BLaER1 treated with 17β-estradiol and CSF1 and Interleukin-3, amounts not matched to agents 10 nM and 100 nM (cell line): ENCODE results near the gene SDK2.
A peak's percentile ranks its signal among the peaks of the same experiment; 100 is the strongest.

Experiments used
- H3K27ac ChIP-seq, 11 experiments: shearing (Covaris generic); formaldehyde crosslinking; 2 replicates each; pipeline ENCODE4 v1.8.1; 2022
- H3K27me3 ChIP-seq, 11 experiments: shearing (Covaris generic); formaldehyde crosslinking; 2 replicates each; pipeline ENCODE4 v1.8.1; 2022
- H3K36me3 ChIP-seq, 11 experiments: shearing (Covaris generic); formaldehyde crosslinking; 2 replicates each; pipeline ENCODE4 v1.8.1; 2022
- H3K4me1 ChIP-seq, 10 experiments: shearing (Covaris generic); formaldehyde crosslinking; 2 replicates each; pipeline ENCODE4 v1.8.1; 2022
- H3K4me2 ChIP-seq, 11 experiments: shearing (Covaris generic); formaldehyde crosslinking; 2 replicates each; pipeline ENCODE4 v1.8.1; 2022
- H3K4me3 ChIP-seq, 10 experiments: shearing (Covaris generic); formaldehyde crosslinking; 2 replicates each; pipeline ENCODE4 v1.8.1; 2022
- H3K9ac ChIP-seq, 11 experiments: shearing (Covaris generic); formaldehyde crosslinking; 2 replicates each; pipeline ENCODE4 v1.8.1; 2022
- H3K9me3 ChIP-seq, 11 experiments: shearing (Covaris generic); formaldehyde crosslinking; replicated peaks in 1 of 11; 2 replicates each; pipeline ENCODE4 v1.8.1; 2022
- H4K20me1 ChIP-seq, 11 experiments: shearing (Covaris generic); formaldehyde crosslinking; 2 replicates each; pipeline ENCODE4 v1.8.1; 2022
- Cebpa-rat ChIP-seq, 11 experiments: shearing (Covaris generic); IDR thresholded peaks; 2 replicates each; pipeline ENCODE4 v1.8.1; 2022

Gene SDK2

GRCh38 chr17:73532421-73532901 is 111.8 kb downstream of the SDK2 start:
- peaks cover 0 to 4% (median 0%) of the 10 kb centered on the region in 11 experiments; a peak in 2 of 22 replicates for H4K20me1 ChIP-seq
- TF ChIP-seq Cebpa-rat (IDR thresholded peaks at IDR 0.05): no peak
- peak overlapping the region in 9 of 11 experiments; percentile 15 to 66 (median 58); a peak in 18 of 22 replicates for H3K27ac ChIP-seq
- no peaks in the 10 kb centered on the region for H3K9me3 ChIP-seq
- H3K36me3 ChIP-seq: no peaks in the 10 kb centered on the region; a peak in 1 of 22 replicates
- peak overlapping the region in 6 of 11 experiments; percentile 4 to 60 (median 33); a peak in 8 of 22 replicates for H3K9ac ChIP-seq
- peaks cover 15 to 56% (median 46%) of the 10 kb centered on the region in 10 experiments for H3K4me1 ChIP-seq
- no peak overlapping the region for H3K4me3 ChIP-seq
- H3K4me2 ChIP-seq: peak overlapping the region; percentile 32 to 88 (median 76); a peak in 21 of 22 replicates
- H3K27me3 ChIP-seq: no peaks in the 10 kb centered on the region

GRCh38 chr17:73531158-73531557 is 113.1 kb downstream of the SDK2 start:
- Histone ChIP-seq H3K4me1 (peaks cover 15 to 56% (median 46%) of the 10 kb centered on the region in 10 experiments), H3K27ac (no peak overlapping the region), H3K4me3 (no peak overlapping the region), H3K4me2 (peak overlapping the region in 10 of 11 experiments; percentile 38 to 88 (median 74); a peak in 17 of 22 replicates), H3K27me3 (no peaks in the 10 kb centered on the region), H3K9me3 (no peaks in the 10 kb centered on the region), H4K20me1 (no peaks in the 10 kb centered on the region; a peak in 2 of 22 replicates), H3K36me3 (no peaks in the 10 kb centered on the region; a peak in 1 of 22 replicates), H3K9ac (no peak overlapping the region)
- TF ChIP-seq Cebpa-rat (IDR thresholded peaks at IDR 0.05): no peak

- H3K9ac ChIP-seq: no peak overlapping the region
- H3K4me3 ChIP-seq: no peak overlapping the region
- H3K4me1 ChIP-seq: peaks cover 15 to 37% (median 27%) of the 10 kb centered on the region in 10 experiments
- H3K36me3 ChIP-seq: no peaks in the 10 kb centered on the region; a peak in 1 of 22 replicates
- no peaks in the 10 kb centered on the region for H3K9me3 ChIP-seq
- H3K27me3 ChIP-seq: no peaks in the 10 kb centered on the region
- peaks cover 0 to 4% (median 0%) of the 10 kb centered on the region in 11 experiments; a peak in 2 of 22 replicates for H4K20me1 ChIP-seq
- no peak overlapping the region for H3K27ac ChIP-seq
- no peak overlapping the region for H3K4me2 ChIP-seq
- no peak for TF ChIP-seq Cebpa-rat (IDR thresholded peaks at IDR 0.05)
Measured at GRCh38 chr17:73528679-73529078, 115.6 kb downstream of the SDK2 start.

GRCh38 chr17:73526952-73527351 is 117.3 kb downstream of the SDK2 start:
- H3K9me3 ChIP-seq: no peaks in the 10 kb centered on the region
- H3K4me2 ChIP-seq: no peak overlapping the region
- no peak overlapping the region for H3K4me3 ChIP-seq
- peaks cover 0 to 4% (median 0%) of the 10 kb centered on the region in 11 experiments; a peak in 2 of 22 replicates for H4K20me1 ChIP-seq
- H3K36me3 ChIP-seq: no peaks in the 10 kb centered on the region; a peak in 1 of 22 replicates
- TF ChIP-seq Cebpa-rat (IDR thresholded peaks at IDR 0.05): no peak
- no peak overlapping the region for H3K9ac ChIP-seq
- H3K27ac ChIP-seq: no peak overlapping the region
- H3K4me1 ChIP-seq: peaks cover 7 to 21% (median 12%) of the 10 kb centered on the region in 10 experiments; a peak in 18 of 20 replicates
- no peaks in the 10 kb centered on the region for H3K27me3 ChIP-seq

- Histone ChIP-seq H3K4me3 (no peak overlapping the region), H3K9me3 (no peaks in the 10 kb centered on the region), H4K20me1 (peaks cover 0 to 7% (median 0%) of the 10 kb centered on the region in 11 experiments; a peak in 2 of 22 replicates), H3K27ac (no peak overlapping the region), H3K9ac (no peak overlapping the region), H3K36me3 (no peaks in the 10 kb centered on the region; a peak in 1 of 22 replicates), H3K4me1 (peaks cover 0 to 19% (median 3%) of the 10 kb centered on the region in 10 experiments; a peak in 8 of 20 replicates), H3K4me2 (no peak overlapping the region), H3K27me3 (no peaks in the 10 kb centered on the region)
- TF ChIP-seq Cebpa-rat (IDR thresholded peaks at IDR 0.05): no peak
Measured at GRCh38 chr17:73524941-73525679, 119.1 kb downstream of the SDK2 start.

- no peaks in the 10 kb centered on the region for H3K9me3 ChIP-seq
- H3K4me1 ChIP-seq: peaks cover 0 to 18% (median 3%) of the 10 kb centered on the region in 10 experiments; a peak in 8 of 20 replicates
- no peak overlapping the region for H3K9ac ChIP-seq
- H3K4me3 ChIP-seq: no peak overlapping the region
- no peak overlapping the region for H3K27ac ChIP-seq
- H3K36me3 ChIP-seq: no peaks in the 10 kb centered on the region; a peak in 1 of 22 replicates
- TF ChIP-seq Cebpa-rat (IDR thresholded peaks at IDR 0.05): no peak
- no peak overlapping the region for H3K4me2 ChIP-seq
- no peaks in the 10 kb centered on the region for H3K27me3 ChIP-seq
- H4K20me1 ChIP-seq: peaks cover 0 to 7% (median 0%) of the 10 kb centered on the region in 11 experiments; a peak in 2 of 22 replicates
Measured at GRCh38 chr17:73522696-73523095, 121.5 kb downstream of the SDK2 start.

- Histone ChIP-seq H4K20me1 (peaks cover 0 to 7% (median 0%) of the 10 kb centered on the region in 11 experiments; a peak in 2 of 22 replicates), H3K36me3 (no peaks in the 10 kb centered on the region; a peak in 1 of 22 replicates), H3K9me3 (no peaks in the 10 kb centered on the region), H3K4me1 (peaks cover 0 to 18% (median 3%) of the 10 kb centered on the region in 10 experiments; a peak in 8 of 20 replicates), H3K27ac (no peak overlapping the region), H3K9ac (no peak overlapping the region), H3K4me2 (no peak overlapping the region; a peak in 1 of 22 replicates), H3K27me3 (no peaks in the 10 kb centered on the region), H3K4me3 (no peak overlapping the region)
- TF ChIP-seq Cebpa-rat (IDR thresholded peaks at IDR 0.05): no peak
Measured at GRCh38 chr17:73522107-73522506, 122.1 kb downstream of the SDK2 start.

GRCh38 chr17:73521376-73521775 is 122.9 kb downstream of the SDK2 start:
- peak overlapping the region in 2 of 11 experiments; percentile 14 to 33; a peak in 4 of 22 replicates for H3K4me2 ChIP-seq
- H3K4me3 ChIP-seq: no peak overlapping the region
- no peak for TF ChIP-seq Cebpa-rat (IDR thresholded peaks at IDR 0.05)
- H4K20me1 ChIP-seq: peaks cover 0 to 7% (median 0%) of the 10 kb centered on the region in 11 experiments; a peak in 2 of 22 replicates
- no peak overlapping the region for H3K9ac ChIP-seq
- no peaks in the 10 kb centered on the region for H3K9me3 ChIP-seq
- peaks cover 0 to 18% (median 3%) of the 10 kb centered on the region in 10 experiments; a peak in 8 of 20 replicates for H3K4me1 ChIP-seq
- no peaks in the 10 kb centered on the region for H3K27me3 ChIP-seq
- no peak overlapping the region for H3K27ac ChIP-seq
- H3K36me3 ChIP-seq: no peaks in the 10 kb centered on the region; a peak in 1 of 22 replicates

- Histone ChIP-seq H3K4me3 (no peak overlapping the region), H3K27me3 (no peaks in the 10 kb centered on the region), H3K4me2 (0 out of 22 replicates have a peak overlapping the region, but pooled peaks of 1 of the 11 experiments have one; percentile 5), H3K36me3 (no peaks in the 10 kb centered on the region; a peak in 1 of 22 replicates), H3K9me3 (no peaks in the 10 kb centered on the region), H3K4me1 (peaks cover 0 to 18% (median 3%) of the 10 kb centered on the region in 10 experiments; a peak in 8 of 20 replicates), H3K9ac (no peak overlapping the region), H4K20me1 (peaks cover 0 to 7% (median 0%) of the 10 kb centered on the region in 11 experiments; a peak in 2 of 22 replicates), H3K27ac (no peak overlapping the region)
- TF ChIP-seq Cebpa-rat (IDR thresholded peaks at IDR 0.05): no peak
Measured at GRCh38 chr17:73520369-73520761, 123.9 kb downstream of the SDK2 start.
